CD4-positive, alpha-beta T cell treated with Interferon gamma for 1 hour (primary cell): Measurements from ENCODE around the gene CORO7.

ENCODE experiments used
- DNase-seq: peaks from one replicate; pipeline ENCODE4 v3.0.0-alpha.2; 2020

The CORO7 gene

GRCh38 chr16:4416200-4417032 lies at the start of gene CORO7:
Gene CORO7 (minus strand): TSS chr16:4416596. CDS start chr16:4416518, 78 bp downstream.
- peak; percentile 98 for DNase-seq

- no peak for DNase-seq
Measured at GRCh38 chr16:4463522-4464163, 47.2 kb upstream of the CORO7 start.

GRCh38 chr16:4461250-4462085 lies 45.1 kb upstream of the CORO7 start:
- no peak for DNase-seq

- no peak for DNase-seq
Measured at GRCh38 chr16:4460936-4461249, 44.5 kb upstream of the CORO7 start.

GRCh38 chr16:4455951-4456350 lies 39.6 kb upstream of the CORO7 start:
- no peak for DNase-seq

- no peak for DNase-seq
Measured at GRCh38 chr16:4455081-4455480, 38.7 kb upstream of the CORO7 start.

- no peak for DNase-seq
Measured at GRCh38 chr16:4454623-4455022, 38.2 kb upstream of the CORO7 start.

GRCh38 chr16:4452674-4453073 lies 36.3 kb upstream of the CORO7 start:
- DNase-seq, result no peak

GRCh38 chr16:4450931-4451519 lies 34.6 kb upstream of the CORO7 start:
- no peak for DNase-seq

- no peak for DNase-seq
Measured at GRCh38 chr16:4450430-4450829, 34.0 kb upstream of the CORO7 start.

GRCh38 chr16:4443986-4444385 lies 27.6 kb upstream of the CORO7 start:
- DNase-seq, result no peak

GRCh38 chr16:4443271-4443670 lies 26.9 kb upstream of the CORO7 start:
- no peak for DNase-seq

GRCh38 chr16:4442371-4442770 lies 26.0 kb upstream of the CORO7 start:
- DNase-seq, result no peak

GRCh38 chr16:4437366-4437765 lies 21.0 kb upstream of the CORO7 start:
- no peak for DNase-seq

GRCh38 chr16:4435337-4436067 lies 19.1 kb upstream of the CORO7 start:
- no peak for DNase-seq

- DNase-seq, result no peak
Measured at GRCh38 chr16:4433914-4434787, 17.8 kb upstream of the CORO7 start.

GRCh38 chr16:4433228-4433627 lies 16.8 kb upstream of the CORO7 start:
- no peak for DNase-seq

GRCh38 chr16:4431023-4431422 lies 14.6 kb upstream of the CORO7 start:
- no peak for DNase-seq

- DNase-seq, result no peak
Measured at GRCh38 chr16:4428500-4428899, 12.1 kb upstream of the CORO7 start.

- no peak for DNase-seq
Measured at GRCh38 chr16:4426722-4427372, 10.5 kb upstream of the CORO7 start.
